ENCODE results near the gene SULT1A1.
"Not testable (repeated sequence)": the region's sequence is repeated elsewhere in the genome, so short reads cannot be mapped to it uniquely, and the experiment has no call there.

Gene SULT1A1

GRCh38 chr16:28591355-28591754, 18.5 kb downstream of the SULT1A1 start:
- no peak for DNase-seq (ENCODE audit: low read depth)

GRCh38 chr16:28590384-28591340, 19.2 kb downstream of the SULT1A1 start:
- no peak for DNase-seq (ENCODE audit: low read depth)

GRCh38 chr16:28589930-28590329, 19.9 kb downstream of the SULT1A1 start:
- no peak for DNase-seq (ENCODE audit: low read depth)

GRCh38 chr16:28589069-28589468, 20.8 kb downstream of the SULT1A1 start:
- DNase-seq (ENCODE audit: low read depth) = no peak

- no peak for DNase-seq (ENCODE audit: low read depth)
These were observed 22.5 kb downstream of the SULT1A1 start for GRCh38 chr16:28587386-28587785.

- DNase-seq (ENCODE audit: low read depth) = no peak
These were observed 23.4 kb downstream of the SULT1A1 start for GRCh38 chr16:28586466-28586865.

- DNase-seq (ENCODE audit: low read depth) = no peak
These were observed 24.2 kb downstream of the SULT1A1 start for GRCh38 chr16:28585674-28586073.

- no peak for DNase-seq (ENCODE audit: low read depth)
These were observed 29.0 kb downstream of the SULT1A1 start for GRCh38 chr16:28580726-28581315.

GRCh38 chr16:28575446-28576109, 34.3 kb downstream of the SULT1A1 start:
- DNase-seq (ENCODE audit: low read depth) = no peak

- no peak for DNase-seq (ENCODE audit: low read depth)
These were observed 34.9 kb downstream of the SULT1A1 start for GRCh38 chr16:28574925-28575324.

GRCh38 chr16:28573738-28574718, 35.8 kb downstream of the SULT1A1 start:
- no peak for DNase-seq (ENCODE audit: low read depth)

GRCh38 chr16:28572696-28573510, 36.9 kb downstream of the SULT1A1 start:
- no peak for DNase-seq (ENCODE audit: low read depth)

- no peak for DNase-seq (ENCODE audit: low read depth)
These were observed 39.7 kb downstream of the SULT1A1 start for GRCh38 chr16:28569968-28570752.

- no peak for DNase-seq (ENCODE audit: low read depth)
These were observed 40.8 kb downstream of the SULT1A1 start for GRCh38 chr16:28569021-28569420.

- DNase-seq (ENCODE audit: low read depth) = no peak
These were observed 42.6 kb downstream of the SULT1A1 start for GRCh38 chr16:28567292-28567691.

GRCh38 chr16:28566233-28566925, 43.5 kb downstream of the SULT1A1 start:
- DNase-seq (ENCODE audit: low read depth) = not testable (repeated sequence)

GRCh38 chr16:28563218-28563617, 46.6 kb downstream of the SULT1A1 start:
- no peak for DNase-seq (ENCODE audit: low read depth)

- DNase-seq (ENCODE audit: low read depth) = no peak
These were observed 47.6 kb downstream of the SULT1A1 start for GRCh38 chr16:28562199-28562598.

GRCh38 chr16:28561557-28562187, 48.2 kb downstream of the SULT1A1 start:
- no peak for DNase-seq (ENCODE audit: low read depth)
